GM12878 (cell line): ENCODE results near the gene LRP1B. TPM values are rescaled to one million over a fixed set of nuclear protein-coding genes. Genes with fewer than 3 reads are reported as not detected.

Experiments
- ATAC-seq: fragments of 200-7000 bp; cut with Tn5 transposase; 3 replicates; pipeline ENCODE4 v1.9.1; 2020; ENCODE audit warnings: mild to moderate bottlenecking, moderate library complexity
- BruUV-seq: library from RNA; stranded (reverse); fragments of 400-500 nt; replicated peaks from 2 replicates; lab custom pipeline; 2021; lab: Mats Ljungman, UMichigan
- CTCF ChIA-PET: fragments of 300-600 bp; sonication (Branson Sonifier 250); formaldehyde crosslinking; extraction: SDS; loops from one replicate; lab custom pipeline; 2021; ENCODE audit warnings: inconsistent platforms; lab: Yijun Ruan, JAX
- POLR2A ChIA-PET: fragments of 350-600 bp; formaldehyde crosslinking; extraction: SDS; loops from one replicate; lab custom pipeline; 2021; ENCODE audit warnings: inconsistent platforms; lab: Charles Lee
- RAD21 ChIA-PET: fragments of 300-600 bp; sonication (Branson Sonifier 250); formaldehyde crosslinking; loops from one replicate; lab custom pipeline; 2023; ENCODE audit warnings: antibody characterized with exemption; ENCODE audit not compliant: unreplicated experiment; lab: Charles Lee
- SMC1A ChIA-PET: fragments of 300-600 bp; sonication (Branson Sonifier 250); formaldehyde crosslinking; loops from one replicate; lab custom pipeline; 2023; ENCODE audit not compliant: unreplicated experiment, uncharacterized antibody; lab: Charles Lee
- DNase-seq: peaks from one replicate; pipeline ENCODE4 v3.0.0-alpha.2; 2011; ENCODE audit warnings: low read depth, low spot score
- FAIRE-seq: peaks from 3 replicates; lab custom pipeline; 2011; peaks lifted over from hg19 to GRCh38; lab: Jason Lieb, UNC
- H2AFZ ChIP-seq: 2 replicates; pipeline ENCODE4 v1.6.0; 2011; ENCODE audit warnings: low read depth, low read length, control low read depth; ENCODE audit not compliant: control insufficient read depth
- H3K27ac ChIP-seq: 2 replicates; pipeline ENCODE4 v1.5.1; 2011; ENCODE audit warnings: control low read depth; ENCODE audit not compliant: control insufficient read depth, insufficient read depth
- H3K27me3 ChIP-seq, 2 experiments: replicated peaks in 1 of 2; 2 replicates each; pipeline versions ENCODE4 v1.6.0 to v1.6.1; 2011; ENCODE audit warnings: low read length in 1 of 2; ENCODE audit not compliant: control insufficient read depth in 2 of 2, insufficient read depth in 2 of 2
- H3K36me3 ChIP-seq, 2 experiments: 2 replicates each; pipeline ENCODE4 v1.5.1; 2011; ENCODE audit warnings: low read length in 1 of 2; ENCODE audit not compliant: control insufficient read depth in 2 of 2, insufficient read depth in 2 of 2
- H3K4me1 ChIP-seq: 2 replicates; pipeline ENCODE4 v1.6.1; 2011; ENCODE audit warnings: mild to moderate bottlenecking, low read length, moderate library complexity, mixed read lengths; ENCODE audit not compliant: control insufficient read depth, insufficient read depth
- H3K4me2 ChIP-seq: 2 replicates; pipeline ENCODE4 v1.6.0; 2011; ENCODE audit warnings: control low read depth; ENCODE audit not compliant: control insufficient read depth, insufficient read depth
- H3K4me3 ChIP-seq: fragments of 200-600 bp; sonication (generic); 2 replicates; pipeline ENCODE4 v1.5.1; 2016
- H3K79me2 ChIP-seq: 2 replicates; pipeline ENCODE4 v1.6.0; 2011; ENCODE audit warnings: low read length; ENCODE audit not compliant: control insufficient read depth, insufficient read depth
- H3K9ac ChIP-seq: 2 replicates; pipeline ENCODE4 v1.8.0; 2011; ENCODE audit warnings: low read length, control low read depth, mixed read lengths; ENCODE audit not compliant: control insufficient read depth, insufficient read depth
- H3K9me3 ChIP-seq: replicated peaks from 3 replicates; pipeline ENCODE4 v1.5.1; 2011; ENCODE audit warnings: mild to moderate bottlenecking, low read length; ENCODE audit not compliant: control insufficient read depth, insufficient read depth
- H4K20me1 ChIP-seq: 2 replicates; pipeline ENCODE4 v1.6.0; 2011; ENCODE audit not compliant: control insufficient read depth, insufficient read depth
- DPF2 ChIP-seq: fragments of 450-650 bp; IDR thresholded peaks from 2 replicates; pipeline ENCODE4 v1.6.1; 2017; ENCODE audit warnings: mild to moderate bottlenecking
- MTA3 ChIP-seq: IDR thresholded peaks from 2 replicates; pipeline ENCODE4 v1.6.1; 2012; ENCODE audit warnings: low read length, inconsistent platforms, borderline replicate concordance
- MXI1 ChIP-seq: fragments of 150-350 bp; IDR thresholded peaks from 2 replicates; pipeline ENCODE4 v1.6.1; 2011; ENCODE audit warnings: low read depth, mild to moderate bottlenecking, inconsistent platforms, low read length, improper control_type of control experiment
- NR2C1 ChIP-seq: fragments of 450-650 bp; IDR thresholded peaks from 2 replicates; pipeline ENCODE4 v1.6.1; 2017; ENCODE audit warnings: antibody characterized with exemption, mild to moderate bottlenecking, moderate library complexity
- PAX8 ChIP-seq: fragments of 450-650 bp; IDR thresholded peaks from 2 replicates; pipeline ENCODE4 v1.6.1; 2017; ENCODE audit warnings: mild to moderate bottlenecking, moderate library complexity
- RELB ChIP-seq: fragments of 450-650 bp; IDR thresholded peaks from 2 replicates; pipeline ENCODE4 v1.6.1; 2017; ENCODE audit warnings: low read depth, mild to moderate bottlenecking, moderate library complexity
- WGBS: methylation state at CpG from one replicate; pipeline ENCODE4 v1.1.6; 2016; ENCODE audit warnings: low lambda C conversion rate; ENCODE audit not compliant: insufficient replicate concordance, insufficient coverage; ENCODE audit errors: missing lambda C conversion rate; 5-methylcytosine and 5-hydroxymethylcytosine counted together
- in situ Hi-C: fragments of 300-500 bp; cut with MboI; formaldehyde crosslinking; loops from 9 replicates; pipeline ENCODE4 v1.14.3; 2018; ENCODE audit warnings: mixed read lengths
- intact Hi-C: fragments of 100-400 bp; cut with micrococcal nuclease; formaldehyde crosslinking; loops from one replicate; pipeline ENCODE4 v1.14.2; 2022; ENCODE audit not compliant: unreplicated experiment
- polyA plus RNA-seq, 11 experiments: library from polyadenylated mRNA; depleted of rRNA in 4 of 11; unstranded in 6 of 11; stranded (reverse) in 5 of 11; fragments of >200 nt; fragmentation: Nextera tagmentation in 4 of 11; fragmentation: Illumina TruSeq in 1 of 11; extraction: Ambion mirVana in 4 of 11; extraction: Trizol in 1 of 11; gene quantifications; 1 replicate in 1 of 11; 2 replicates in 10 of 11; pipeline versions ENCODE4 v1.2.1 to v1.2.3, GENCODE V29; 2011 to 2016; ENCODE audit warnings: inconsistent platforms in 2 of 11, missing spikeins in 2 of 11, low read depth in 1 of 11
- total RNA-seq, 4 experiments: library from RNA; depleted of rRNA in 3 of 4; stranded (reverse); fragments of >200 nt in 3 of 4; fragmentation: Illumina TruSeq in 1 of 4; extraction: Trizol in 1 of 4; gene quantifications; 2 replicates each; pipeline versions ENCODE4 v1.2.1 to v1.2.3, GENCODE V29; 2013 to 2021

LRP1B gene
- total and polyA plus RNA-seq, 10 of the 15 experiments (the other 5 are each of a cell fraction or from before 2014, with no cell fraction given), result under 0.01 to 0.06 (median 0.03) TPM; not detected in 5

GRCh38 chr2:141844231-141844630 is 286.6 kb downstream of the LRP1B start:
- CTCF ChIA-PET, result no interaction called here
- no peak for FAIRE-seq
- POLR2A ChIA-PET, result no interaction called here

GRCh38 chr2:141835103-141835502 is 295.7 kb downstream of the LRP1B start:
- H3K4me1 ChIP-seq, result no peaks in the 10 kb centered on the region
- no peaks in the 10 kb centered on the region for H3K9me3 ChIP-seq
- no TSS peak for BruUV-seq
- 7% methylated on average over 1 of the region's 1 CpG for WGBS
- H3K4me2 ChIP-seq, result no peak overlapping the region
- in situ Hi-C loops, result no loop called here
- intact Hi-C loops, result no loop called here
- SMC1A ChIA-PET, result interaction anchor here (0.7 kb wide), 1 partner anchor 11 kb away, joined by 3 read pairs; no protein-coding TSS in a partner anchor
- H4K20me1 ChIP-seq, result no peaks in the 10 kb centered on the region
- CTCF ChIA-PET, result no interaction called here
- POLR2A ChIA-PET, result no interaction called here
- H3K79me2 ChIP-seq, result no peaks in the 10 kb centered on the region
- H3K9ac ChIP-seq, result no peak overlapping the region
- H3K27ac ChIP-seq, result no peak overlapping the region
- no peak overlapping the region for H2AFZ ChIP-seq
- FAIRE-seq, result no peak
- no peaks in the 10 kb centered on the region for H3K27me3 ChIP-seq
- no peak overlapping the region for H3K4me3 ChIP-seq
- RAD21 ChIA-PET, result no interaction called here
- TF ChIP-seq PAX8 (no peak), MTA3 (no peak), RELB (no peak), MXI1 (no peak)
- no peaks in the 10 kb centered on the region for H3K36me3 ChIP-seq
- ATAC-seq, result no peak
- DNase-seq, result no peak

More at GRCh38 chr2:141844231-141844630, 286.6 kb downstream of the LRP1B start:
- H3K9me3 ChIP-seq, result no peaks in the 10 kb centered on the region
- ChIA-PET SMC1A (no interaction called here), RAD21 (no interaction called here)
- no peaks in the 10 kb centered on the region for H3K79me2 ChIP-seq
- H3K4me1 ChIP-seq, result no peaks in the 10 kb centered on the region
- H3K4me3 ChIP-seq, result no peak overlapping the region
- DNase-seq, result no peak
- no peak overlapping the region for H2AFZ ChIP-seq
- H3K27me3 ChIP-seq, result no peaks in the 10 kb centered on the region
- intact Hi-C loops, result no loop called here
- in situ Hi-C loops, result no loop called here
- no peak overlapping the region for H3K9ac ChIP-seq
- H3K4me2 ChIP-seq, result no peak overlapping the region
- ATAC-seq, result no peak
- WGBS, result 15% methylated on average over 2 of the region's 2 CpGs
- no peaks in the 10 kb centered on the region for H3K36me3 ChIP-seq
- no peak for TF ChIP-seq DPF2
- TF ChIP-seq NR2C1, result no peak
- TF ChIP-seq, all 136 proteins: peak for 0
- no peak overlapping the region for H3K27ac ChIP-seq
- no peaks in the 10 kb centered on the region for H4K20me1 ChIP-seq
- no TSS peak for BruUV-seq
